ENCODE measurements around the gene ZBP1. TPM values are rescaled to one million over a fixed set of nuclear protein-coding genes. Genes with fewer than 3 reads are reported as not detected.

The ZBP1 gene
- total RNA-seq, 5 donors from 2014 or later (not counting 1 experiment from before 2014, with no cell fraction given), result 8.6 to 41.1 (median 20.6) TPM

- Histone ChIP-seq H3K4me1 (ENCODE audit: control insufficient read depth in 1 of 2, extremely low read depth in 1 of 2, insufficient read depth in 2 of 2, low read length in 2 of 2) (no peaks in the 10 kb centered on the region), H3K4me3 (ENCODE audit: control insufficient read depth in 1 of 2, extremely low read depth in 1 of 2, low read length in 1 of 2) (no peak overlapping the region), H3K27me3 (replicated peaks in 1 of 2; ENCODE audit: control insufficient read depth in 2 of 2, extremely low read depth in 1 of 2, insufficient read depth in 2 of 2, low read length in 1 of 2) (peaks cover 0 to 71% of the 10 kb centered on the region in 2 experiments), H3K27ac (ENCODE audit: low read length) (no peak overlapping the region), H3K9me3 (no peaks in the 10 kb centered on the region), H3K36me3 (ENCODE audit: control insufficient read depth in 2 of 2, extremely low read depth in 1 of 2, insufficient read depth in 1 of 2, low read length in 1 of 2) (no peaks in the 10 kb centered on the region)
- DNase-seq, result no peak
- Mint-ChIP-seq H3K4me1 (no peaks in the 10 kb centered on the region), H3K27ac (no peak overlapping the region), H3K27me3 (peaks cover 46 to 55% of the 10 kb centered on the region in 2 donors), H3K9me3 (peaks cover 0 to 11% (median 3%) of the 10 kb centered on the region in 3 donors), H3K4me3 (no peak overlapping the region), H3K36me3 (no peaks in the 10 kb centered on the region)
- CTCF ChIA-PET, result interaction anchor here in 1 of 2 donors (1.0 kb wide), 1 partner anchor 600 kb away, joined by 4 read pairs; no protein-coding TSS in a partner anchor
- WGBS (ENCODE audit: insufficient coverage), result 74% methylated on average over 6 of the region's 8 CpGs
- POLR2A ChIA-PET, result no interaction called here
- ATAC-seq (replicated peaks in 1 of 4), result no peak
Measured at GRCh38 chr20:57584768-57585461, 35.3 kb downstream of the ZBP1 start.

DNA sequence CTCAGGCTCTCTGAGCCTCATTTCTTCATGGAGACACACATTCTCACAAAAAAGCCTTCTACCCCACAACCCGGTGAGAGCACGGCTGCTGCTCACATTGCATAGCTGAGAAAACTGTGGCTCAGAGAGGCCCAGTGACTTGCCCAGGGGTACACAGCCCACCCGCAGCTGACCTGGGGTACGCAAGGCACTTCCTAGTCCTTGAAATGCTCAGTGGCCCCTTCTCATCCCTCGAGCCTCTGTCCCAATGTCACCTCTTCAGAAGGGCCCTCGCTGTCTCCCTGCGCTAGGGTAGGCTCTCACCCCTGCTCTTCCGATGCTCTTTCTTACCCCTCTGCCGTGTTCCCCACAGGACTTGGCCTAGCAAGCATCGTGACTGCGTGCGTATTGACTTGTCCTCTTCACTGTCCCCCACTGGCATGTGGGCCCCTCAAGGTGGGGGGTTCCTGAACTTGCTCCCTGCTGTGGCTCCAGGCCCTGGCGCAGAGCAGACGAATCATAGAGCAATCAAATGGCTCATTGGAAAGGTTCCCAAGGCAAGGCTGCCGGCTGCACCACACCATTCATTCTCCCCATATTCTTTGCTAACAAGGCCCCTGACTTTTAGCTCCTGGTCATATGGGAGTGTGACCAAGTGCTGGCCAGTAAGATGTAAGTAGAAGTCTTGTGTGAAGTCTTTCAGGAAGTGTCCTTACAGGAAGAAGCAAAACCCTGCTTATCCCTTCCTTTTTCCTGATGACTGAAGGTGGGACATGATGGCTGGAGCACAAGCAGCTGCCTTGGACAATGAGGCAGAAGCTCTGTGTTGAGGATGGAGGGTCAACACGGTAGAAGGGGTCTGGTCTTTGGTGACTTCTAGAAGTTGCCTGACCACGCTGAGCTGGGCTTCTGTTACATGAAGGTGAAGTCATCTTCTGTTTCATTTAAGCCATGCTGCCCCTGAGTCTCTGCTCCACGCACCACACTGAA is 36.7 kb downstream of the ZBP1 start:
- no peak overlapping the region for H3K27ac Mint-ChIP-seq
- Histone ChIP-seq H3K27me3 (replicated peaks in 1 of 2; ENCODE audit: control insufficient read depth in 2 of 2, extremely low read depth in 1 of 2, insufficient read depth in 2 of 2, low read length in 1 of 2) (peaks cover 0 to 75% of the 10 kb centered on the region in 2 experiments), H3K9me3 (no peaks in the 10 kb centered on the region), H3K27ac (ENCODE audit: low read length) (no peak overlapping the region), H3K4me1 (ENCODE audit: control insufficient read depth in 1 of 2, extremely low read depth in 1 of 2, insufficient read depth in 2 of 2, low read length in 2 of 2) (no peaks in the 10 kb centered on the region), H3K36me3 (ENCODE audit: control insufficient read depth in 2 of 2, extremely low read depth in 1 of 2, insufficient read depth in 1 of 2, low read length in 1 of 2) (no peaks in the 10 kb centered on the region), H3K4me3 (ENCODE audit: control insufficient read depth in 1 of 2, extremely low read depth in 1 of 2, low read length in 1 of 2) (no peak overlapping the region)
- peaks cover 0 to 11% (median 3%) of the 10 kb centered on the region in 3 donors for H3K9me3 Mint-ChIP-seq
- ATAC-seq (replicated peaks in 1 of 4), result no peak
- POLR2A ChIA-PET, result no interaction called here
- no peak for DNase-seq
- WGBS (ENCODE audit: insufficient coverage), result 77% methylated on average over 15 of the region's 18 CpGs
- no peaks in the 10 kb centered on the region for H3K4me1 Mint-ChIP-seq
- no peaks in the 10 kb centered on the region for H3K36me3 Mint-ChIP-seq
- H3K4me3 Mint-ChIP-seq, result no peak overlapping the region
- H3K27me3 Mint-ChIP-seq, result peaks cover 55 to 62% of the 10 kb centered on the region in 2 donors
- CTCF ChIA-PET, result interaction anchor here in 1 of 2 donors (0.6 kb wide), 1 partner anchor 36 kb away, joined by 3 read pairs; the partner anchor contains the start of gene ZBP1

DNA sequence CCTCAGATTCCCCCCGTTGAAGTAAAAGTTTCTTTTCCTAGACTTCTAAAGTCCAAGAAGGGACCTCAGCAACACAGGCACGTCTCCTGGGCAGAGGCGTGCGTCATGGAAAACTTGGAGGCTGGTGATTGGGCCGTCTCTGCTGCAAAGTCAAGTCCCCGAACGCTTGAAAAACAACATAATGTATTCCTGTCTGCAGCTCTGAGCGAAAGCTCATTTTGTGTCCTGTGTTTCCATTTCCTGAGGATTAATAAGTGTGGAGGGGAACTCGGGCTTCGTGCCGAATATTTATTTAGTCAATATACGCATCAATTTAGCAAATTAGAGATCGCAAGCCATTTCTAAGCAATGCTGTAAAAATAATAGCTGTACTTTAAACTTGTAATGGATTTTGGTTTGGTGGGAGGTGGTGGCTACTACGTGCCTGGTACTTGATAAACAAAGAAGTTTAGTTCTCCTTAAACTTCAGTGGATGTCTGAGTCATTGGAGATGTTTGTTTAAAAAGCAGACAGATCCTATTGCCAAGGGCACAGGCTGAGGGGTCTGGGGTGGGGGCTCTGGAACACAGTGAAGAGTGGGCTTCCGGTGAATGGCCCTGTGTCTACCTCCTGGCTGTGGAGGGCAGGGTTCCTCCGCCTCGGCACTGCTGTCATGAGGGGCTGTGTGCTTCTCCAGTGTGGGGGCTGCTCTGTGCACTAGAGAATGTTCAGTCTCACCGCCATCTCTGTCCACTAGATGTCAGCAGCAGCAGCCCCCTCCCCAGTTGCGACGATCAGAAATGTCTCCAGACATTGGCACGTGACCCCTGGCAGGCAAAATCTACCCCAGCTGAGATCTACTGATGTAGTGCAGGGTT is 37.6 kb downstream of the ZBP1 start:
- CTCF ChIA-PET, result no interaction called here
- Mint-ChIP-seq H3K27ac (no peak overlapping the region), H3K9me3 (peaks cover 0 to 6% (median 3%) of the 10 kb centered on the region in 3 donors), H3K4me3 (no peak overlapping the region), H3K27me3 (peaks cover 60 to 68% of the 10 kb centered on the region in 2 donors), H3K36me3 (no peaks in the 10 kb centered on the region), H3K4me1 (no peaks in the 10 kb centered on the region)
- WGBS (ENCODE audit: insufficient coverage), result 37% methylated on average over 14 of the region's 21 CpGs
- no peak overlapping the region for H3K27ac ChIP-seq (ENCODE audit: low read length)
- H3K4me3 ChIP-seq (ENCODE audit: control insufficient read depth in 1 of 2, extremely low read depth in 1 of 2, low read length in 1 of 2), result no peak overlapping the region
- no peaks in the 10 kb centered on the region for H3K4me1 ChIP-seq (ENCODE audit: control insufficient read depth in 1 of 2, extremely low read depth in 1 of 2, insufficient read depth in 2 of 2, low read length in 2 of 2)
- POLR2A ChIA-PET, result no interaction called here
- DNase-seq (no peak), ATAC-seq (replicated peaks in 1 of 4) (no peak)
- no peaks in the 10 kb centered on the region for H3K36me3 ChIP-seq (ENCODE audit: control insufficient read depth in 2 of 2, extremely low read depth in 1 of 2, insufficient read depth in 1 of 2, low read length in 1 of 2)
- H3K27me3 ChIP-seq (replicated peaks in 1 of 2; ENCODE audit: control insufficient read depth in 2 of 2, extremely low read depth in 1 of 2, insufficient read depth in 2 of 2, low read length in 1 of 2), result peaks cover 0 to 82% of the 10 kb centered on the region in 2 experiments
- H3K9me3 ChIP-seq, result no peaks in the 10 kb centered on the region

- ChIA-PET CTCF (no interaction called here), POLR2A (no interaction called here)
- DNase-seq, result no peak
- WGBS (ENCODE audit: insufficient coverage), result 63% methylated on average over 1 of the region's 5 CpGs
- Histone ChIP-seq H3K27me3 (replicated peaks in 1 of 2; ENCODE audit: control insufficient read depth in 2 of 2, extremely low read depth in 1 of 2, insufficient read depth in 2 of 2, low read length in 1 of 2) (peaks cover 0 to 84% of the 10 kb centered on the region in 2 experiments), H3K27ac (ENCODE audit: low read length) (no peak overlapping the region), H3K36me3 (ENCODE audit: control insufficient read depth in 2 of 2, extremely low read depth in 1 of 2, insufficient read depth in 1 of 2, low read length in 1 of 2) (no peaks in the 10 kb centered on the region), H3K4me1 (ENCODE audit: control insufficient read depth in 1 of 2, extremely low read depth in 1 of 2, insufficient read depth in 2 of 2, low read length in 2 of 2) (no peaks in the 10 kb centered on the region), H3K9me3 (no peaks in the 10 kb centered on the region), H3K4me3 (ENCODE audit: control insufficient read depth in 1 of 2, extremely low read depth in 1 of 2, low read length in 1 of 2) (no peak overlapping the region)
- Mint-ChIP-seq H3K27ac (no peak overlapping the region), H3K36me3 (no peaks in the 10 kb centered on the region), H3K9me3 (peaks cover 0 to 4% (median under 1%) of the 10 kb centered on the region in 3 donors), H3K4me1 (no peaks in the 10 kb centered on the region), H3K4me3 (no peak overlapping the region), H3K27me3 (peaks cover 60 to 68% of the 10 kb centered on the region in 2 donors)
- ATAC-seq (replicated peaks in 1 of 4), result no peak
Measured at GRCh38 chr20:57582029-57582378, 38.2 kb downstream of the ZBP1 start.

DNA sequence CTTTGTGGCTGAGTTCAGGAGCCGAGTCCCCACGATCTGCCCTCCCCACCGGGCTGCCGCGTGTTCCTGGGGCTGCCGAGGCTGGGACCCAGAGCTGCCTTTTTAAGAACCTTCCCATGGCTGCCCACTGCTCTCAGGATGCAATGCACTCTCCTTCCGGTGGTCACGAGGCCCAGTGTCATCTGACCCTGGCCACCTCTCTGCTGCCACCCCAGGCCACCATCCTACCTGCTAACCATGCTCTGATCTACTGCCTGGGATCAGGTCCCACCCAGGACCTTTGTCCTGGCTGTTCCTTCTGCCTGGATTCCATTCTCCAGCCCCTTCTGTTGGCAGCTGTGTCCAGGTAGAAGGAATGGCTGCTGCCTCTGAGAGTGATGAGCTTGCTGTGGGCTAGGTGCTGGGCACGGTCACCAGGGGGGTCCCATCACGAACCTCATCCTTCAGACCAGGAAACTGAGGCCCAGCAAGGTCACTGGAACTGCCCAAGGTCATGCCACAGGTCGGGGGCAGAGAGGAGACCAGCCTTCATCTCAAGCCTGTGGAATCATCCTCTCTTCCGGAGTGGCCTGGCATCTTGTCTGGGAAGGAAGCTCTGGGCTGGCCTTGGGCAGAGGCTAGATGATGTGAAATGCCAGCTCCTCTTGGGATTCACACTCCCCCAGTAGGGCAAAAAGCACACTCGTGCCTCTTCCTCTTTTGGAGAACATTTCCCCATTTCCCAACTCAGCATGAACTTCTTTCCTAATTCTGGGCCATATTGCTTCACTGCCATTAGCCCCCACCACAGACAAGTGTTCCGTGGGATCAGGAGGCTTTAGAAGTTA is 38.8 kb downstream of the ZBP1 start:
- H3K27ac Mint-ChIP-seq, result no peak overlapping the region
- WGBS (ENCODE audit: insufficient coverage), result 56% methylated on average over 13 of the region's 14 CpGs
- no peaks in the 10 kb centered on the region for H3K36me3 Mint-ChIP-seq
- ChIA-PET CTCF (no interaction called here), POLR2A (interaction anchor here in 1 of 2 donors (0.5 kb wide), 1 partner anchor 26 kb away, joined by 3 read pairs; no protein-coding TSS in a partner anchor)
- no peak overlapping the region for H3K27ac ChIP-seq (ENCODE audit: low read length)
- no peak overlapping the region for H3K4me3 Mint-ChIP-seq
- H3K36me3 ChIP-seq (ENCODE audit: control insufficient read depth in 2 of 2, extremely low read depth in 1 of 2, insufficient read depth in 1 of 2, low read length in 1 of 2), result no peaks in the 10 kb centered on the region
- ATAC-seq (replicated peaks in 1 of 4) (no peak), DNase-seq (no peak)
- H3K4me1 Mint-ChIP-seq, result no peaks in the 10 kb centered on the region
- H3K9me3 Mint-ChIP-seq, result no peaks in the 10 kb centered on the region
- peaks cover 60 to 68% of the 10 kb centered on the region in 2 donors for H3K27me3 Mint-ChIP-seq
- H3K4me1 ChIP-seq (ENCODE audit: control insufficient read depth in 1 of 2, extremely low read depth in 1 of 2, insufficient read depth in 2 of 2, low read length in 2 of 2), result no peaks in the 10 kb centered on the region
- no peaks in the 10 kb centered on the region for H3K9me3 ChIP-seq
- H3K27me3 ChIP-seq (replicated peaks in 1 of 2; ENCODE audit: control insufficient read depth in 2 of 2, extremely low read depth in 1 of 2, insufficient read depth in 2 of 2, low read length in 1 of 2), result peaks cover 0 to 79% of the 10 kb centered on the region in 2 experiments
- H3K4me3 ChIP-seq (ENCODE audit: control insufficient read depth in 1 of 2, extremely low read depth in 1 of 2, low read length in 1 of 2), result no peak overlapping the region

All from T-cell (primary cell).